SK-N-MC (cell line): ENCODE measurements around the gene FAM47E.

ENCODE experiments used
- EZH2 ChIP-seq: fragments of 200-600 bp; sonication (generic); IDR thresholded peaks from one replicate; pipeline ENCODE4 v1.6.1; 2017; ENCODE audit warnings: antibody characterized with exemption
- FOXP2 ChIP-seq: optimal IDR thresholded peaks from 2 replicates; pipeline ENCODE3; 2011; ENCODE audit warnings: mild to moderate bottlenecking, moderate library complexity; ENCODE audit not compliant: insufficient read depth; ENCODE audit errors: extremely low read length, control extremely low read depth
- POLR2AphosphoS5 ChIP-seq: IDR thresholded peaks from 2 replicates; pipeline ENCODE4 v1.6.1; 2012; ENCODE audit warnings: mild to moderate bottlenecking, low read depth, low read length, borderline replicate concordance

DNA sequence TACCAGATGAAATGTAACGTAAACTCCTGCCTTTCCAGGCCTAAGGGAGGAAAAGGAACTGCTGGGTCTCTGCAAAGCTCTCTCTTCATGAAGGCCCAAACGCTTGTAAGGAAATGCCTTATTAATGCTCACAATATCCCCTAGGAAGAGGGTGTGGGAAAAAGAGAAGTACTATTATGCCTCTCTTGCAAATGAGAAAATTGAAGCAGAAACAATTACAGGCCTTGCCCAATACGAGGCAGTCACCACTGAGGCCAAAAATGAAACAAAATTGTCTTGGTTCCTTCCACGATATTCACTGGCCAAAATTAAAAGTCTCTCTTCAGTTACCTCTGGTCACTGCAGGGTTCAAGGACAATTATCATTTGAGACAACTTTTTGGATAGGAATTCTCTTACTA, 41.1 kb upstream of the FAM47E start:
- TF ChIP-seq EZH2 (no peak), POLR2AphosphoS5 (no peak), FOXP2 (no peak)
